Measurements from ENCODE around the gene CRADD. TPM values are rescaled to one million over a fixed set of nuclear protein-coding genes. Genes with fewer than 3 reads are reported as not detected.

The CRADD gene
- total and polyA plus RNA-seq, 2 of the 4 experiments (the other 2 are of a cell fraction): 11.1 to 14.0 TPM

GRCh38 chr12:93676408-93677194 is 574 bp upstream of the CRADD start (continued):
- TF ChIP-seq USF2 (IDR thresholded peaks at IDR 0.05; ENCODE audit: low read depth, low read length) (no peak), MAZ (IDR thresholded peaks at IDR 0.05; ENCODE audit: borderline replicate concordance, low read depth, low read length) (no peak)

GRCh38 chr12:93678779-93679178 is 1.6 kb downstream of the CRADD start:
- Histone ChIP-seq H2BK120ac (ENCODE audit: low read depth, low read length) (peak overlapping the region; percentile 3; the same call in 1 of the 2 replicates), H4K20me1 (ENCODE audit: insufficient read depth, low read length) (no peaks in the 10 kb centered on the region), H4K5ac (ENCODE audit: low read depth, low read length) (no peak overlapping the region), H2AK5ac (ENCODE audit: low read depth, low read length) (peak overlapping the region; percentile 72; the same call in 1 of the 2 replicates), H4K91ac (ENCODE audit: insufficient read depth, low read depth, low read length) (no peak overlapping the region), H3K9ac (ENCODE audit: low read depth, low read length) (no peak overlapping the region), H2BK15ac (ENCODE audit: low read depth, low read length) (peak overlapping the region; percentile 4; the same call in 1 of the 3 replicates), H4K8ac (ENCODE audit: low read depth in 2 of 2, low read length in 2 of 2) (peak overlapping the region in 1 of 2 experiments; percentile 77; a peak in 1 of 4 replicates), H2BK20ac (ENCODE audit: low read depth, low read length) (peak overlapping the region; percentile 38; the same call in 1 of the 2 replicates), H3K27ac (ENCODE audit: insufficient read depth, low read length) (no peak overlapping the region), H3K4me1 (ENCODE audit: control insufficient read depth, insufficient read depth, low read length) (peaks cover 2% of the 10 kb centered on the region; the same call in 1 of the 2 replicates), H3K9me1 (ENCODE audit: insufficient read depth, low read length) (peaks cover 14% of the 10 kb centered on the region), H3K14ac (replicated peaks; ENCODE audit: low read depth, low read length) (peak overlapping the region; percentile 32; the same call in 1 of the 2 replicates), H2AK9ac (replicated peaks; ENCODE audit: low read depth, low read length, poor library complexity) (no peak overlapping the region), H3K36me3 (ENCODE audit: control insufficient read depth, insufficient read depth, low read length) (no peaks in the 10 kb centered on the region), H3K4me3 (ENCODE audit: insufficient read depth, low read depth, low read length) (no peak overlapping the region), H3K79me1 (ENCODE audit: low read depth in 1 of 2, low read length in 2 of 2) (peaks cover 9 to 30% of the 10 kb centered on the region in 2 experiments), H3K23ac (ENCODE audit: low read depth, low read length) (peak overlapping the region; percentile 66; the same call in 1 of the 2 replicates), H3K18ac (ENCODE audit: low read depth, low read length) (no peak overlapping the region), H2BK5ac (ENCODE audit: low read depth, low read length, poor library complexity, severe bottlenecking) (no peak overlapping the region), H2AFZ (replicated peaks; ENCODE audit: low read length, poor library complexity) (no peak overlapping the region), H3K4me2 (ENCODE audit: low read depth, low read length) (no peak overlapping the region), H3K27me3 (ENCODE audit: control insufficient read depth, insufficient read depth, low read length) (no peaks in the 10 kb centered on the region), H3K4ac (ENCODE audit: low read depth, low read length) (no peak overlapping the region), H3K56ac (ENCODE audit: extremely low read depth, insufficient read depth, low read length) (no peak overlapping the region), H3K9me3 (ENCODE audit: control insufficient read depth, insufficient read depth, low read length) (no peaks in the 10 kb centered on the region)
- POLR2A ChIA-PET (ENCODE audit: unreplicated experiment): no interaction called here
- CTCF ChIA-PET: interaction anchor here (0.7 to 1.2 kb wide), 3 partner anchors 10 to 73 kb away, joined by 3 read pairs; no protein-coding TSS in a partner anchor
- 100% methylated on average over 1 of the region's 5 CpGs; no CpG with 5 or more reads in 1 of the 2 experiments for WGBS, 2 experiments (ENCODE audit: extremely low coverage in 2 of 2, insufficient read length in 1 of 2)
- DNase-seq (no peak), ATAC-seq (ENCODE audit: low read depth) (no peak)
- BruUV-seq (replicated peaks): no TSS peak
- dilution Hi-C loops (cut with HindIII; ENCODE audit: low sequenced_read_pairs, unreplicated experiment): no loop called here
- intact Hi-C loops (cut with micrococcal nuclease): loop anchor here (5.0 kb wide), 2 partner anchors 64 to 106 kb away; partner anchors contain the start of gene SOCS2
- TF ChIP-seq FOS (IDR thresholded peaks at IDR 0.05; ENCODE audit: low read depth, low read length) (no peak), RCOR1 (IDR thresholded peaks at IDR 0.05; ENCODE audit: insufficient replicate concordance, low read length) (no peak), NFE2L2 (IDR thresholded peaks at IDR 0.05; ENCODE audit: low read depth, low read length) (no peak), RFX5 (IDR thresholded peaks at IDR 0.05; ENCODE audit: low read depth, low read length) (no peak), CHD1 (IDR thresholded peaks at IDR 0.05; ENCODE audit: low read depth, low read length) (no peak), BHLHE40 (IDR thresholded peaks at IDR 0.05; ENCODE audit: low read depth, low read length) (no peak)
- in situ Hi-C loops (cut with MboI; ENCODE audit: low sequenced_read_pairs): no loop called here

All from IMR-90 (cell line).